ENCODE measurements around the gene LYPD6. TPM values are rescaled to one million over a fixed set of nuclear protein-coding genes. Genes with fewer than 3 reads are reported as not detected.

The LYPD6 gene
- total RNA-seq, 2 donors from 2014 or later: 5.2 to 8.4 TPM

DNA sequence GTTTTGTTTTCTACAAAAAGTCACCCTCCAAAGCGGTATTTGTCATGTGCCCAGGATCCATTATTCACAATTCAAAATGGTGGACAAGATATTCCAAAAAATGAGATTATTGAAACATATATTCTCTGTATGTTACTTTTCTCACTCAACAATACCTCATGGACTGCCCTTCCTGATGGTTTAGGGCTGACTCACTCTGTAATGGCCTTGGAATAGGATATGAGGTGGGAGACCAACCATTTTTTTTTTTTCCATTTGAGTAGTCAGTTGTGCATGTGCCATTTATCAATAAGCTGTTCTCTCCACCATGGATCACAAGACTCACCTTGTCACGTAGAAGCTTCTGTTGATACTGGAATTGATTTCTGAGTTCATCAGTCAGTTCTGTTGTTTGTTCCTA is 64.5 kb downstream of the LYPD6 start:
- intact Hi-C loops (cut with DNase I): no loop called here
- no peak overlapping the region for H3K9ac ChIP-seq (ENCODE audit: low read depth in 2 of 2, low read length in 2 of 2)
- no peaks in the 10 kb centered on the region for H3K9me3 ChIP-seq
- TF ChIP-seq, protein P1, sequence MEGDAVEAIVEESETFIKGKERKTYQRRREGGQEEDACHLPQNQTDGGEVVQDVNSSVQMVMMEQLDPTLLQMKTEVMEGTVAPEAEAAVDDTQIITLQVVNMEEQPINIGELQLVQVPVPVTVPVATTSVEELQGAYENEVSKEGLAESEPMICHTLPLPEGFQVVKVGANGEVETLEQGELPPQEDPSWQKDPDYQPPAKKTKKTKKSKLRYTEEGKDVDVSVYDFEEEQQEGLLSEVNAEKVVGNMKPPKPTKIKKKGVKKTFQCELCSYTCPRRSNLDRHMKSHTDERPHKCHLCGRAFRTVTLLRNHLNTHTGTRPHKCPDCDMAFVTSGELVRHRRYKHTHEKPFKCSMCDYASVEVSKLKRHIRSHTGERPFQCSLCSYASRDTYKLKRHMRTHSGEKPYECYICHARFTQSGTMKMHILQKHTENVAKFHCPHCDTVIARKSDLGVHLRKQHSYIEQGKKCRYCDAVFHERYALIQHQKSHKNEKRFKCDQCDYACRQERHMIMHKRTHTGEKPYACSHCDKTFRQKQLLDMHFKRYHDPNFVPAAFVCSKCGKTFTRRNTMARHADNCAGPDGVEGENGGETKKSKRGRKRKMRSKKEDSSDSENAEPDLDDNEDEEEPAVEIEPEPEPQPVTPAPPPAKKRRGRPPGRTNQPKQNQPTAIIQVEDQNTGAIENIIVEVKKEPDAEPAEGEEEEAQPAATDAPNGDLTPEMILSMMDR (IDR thresholded peaks at IDR 0.05): no peak
- H3K4me3 ChIP-seq: no peak overlapping the region
- no peak overlapping the region for H3K27ac ChIP-seq
- H3K4me1 ChIP-seq: no peaks in the 10 kb centered on the region
- H3K27me3 ChIP-seq: no peaks in the 10 kb centered on the region
- H3K36me3 ChIP-seq: no peaks in the 10 kb centered on the region
- no peak for DNase-seq

DNA sequence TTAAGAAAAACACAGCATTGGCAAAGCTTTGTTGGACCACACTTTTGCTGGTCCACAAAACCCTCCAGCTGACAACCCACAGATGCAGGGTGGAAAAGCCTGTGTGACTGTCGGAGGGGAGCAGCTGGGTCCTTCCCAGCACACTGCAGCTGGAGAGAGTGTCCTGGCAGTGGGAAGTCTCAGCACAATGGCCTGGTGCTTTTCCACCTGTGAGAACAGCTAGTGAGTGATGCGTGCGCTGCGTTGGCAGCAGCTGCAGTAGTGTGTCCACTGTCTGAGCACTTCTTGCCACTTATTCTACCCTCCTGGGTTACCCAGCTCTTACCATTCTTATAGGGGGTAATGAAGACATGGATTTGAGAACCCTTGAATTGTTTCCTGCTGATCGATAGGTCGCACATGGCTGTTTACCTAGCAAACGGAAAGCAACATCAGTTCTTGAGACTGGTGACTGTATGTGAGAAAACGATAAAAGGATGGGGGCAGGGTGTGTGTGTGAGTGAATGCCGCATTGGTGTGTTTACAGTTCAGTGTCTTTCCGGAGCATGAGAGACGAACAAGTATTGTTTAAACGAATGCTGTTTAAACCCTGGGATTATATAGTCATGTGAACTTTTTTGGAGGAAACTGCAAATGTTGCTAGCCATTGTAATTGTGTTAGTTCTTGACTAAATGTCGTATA is 69.7 kb downstream of the LYPD6 start:
- Histone ChIP-seq H3K4me1 (no peaks in the 10 kb centered on the region), H3K9me3 (no peaks in the 10 kb centered on the region), H3K27me3 (no peaks in the 10 kb centered on the region), H3K4me3 (no peak overlapping the region), H3K36me3 (no peaks in the 10 kb centered on the region), H3K9ac (ENCODE audit: low read depth in 2 of 2, low read length in 2 of 2) (no peak overlapping the region), H3K27ac (no peak overlapping the region)
- TF ChIP-seq, protein P1 (IDR thresholded peaks at IDR 0.05): no peak
- DNase-seq: no peak
- intact Hi-C loops (cut with DNase I): no loop called here

DNA sequence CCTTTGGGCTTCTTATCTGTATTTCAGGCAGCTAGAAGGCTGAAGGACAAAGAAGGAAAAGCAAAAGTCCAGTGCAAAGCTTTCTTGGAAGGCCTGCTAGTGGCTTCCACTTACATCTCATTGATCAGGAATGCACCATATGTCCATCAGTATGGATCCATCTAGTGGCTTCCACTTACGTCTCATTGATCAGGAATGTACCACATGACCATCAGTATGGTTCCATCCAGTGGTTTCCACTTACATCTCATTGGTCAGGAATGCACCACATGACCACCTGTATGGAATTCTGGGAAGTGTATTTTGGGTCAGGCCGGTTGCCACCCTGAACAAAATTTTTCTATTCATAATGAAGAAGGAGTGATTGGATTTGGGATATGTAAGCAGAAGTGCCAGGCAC is 70.6 kb downstream of the LYPD6 start:
- Histone ChIP-seq H3K27me3 (no peaks in the 10 kb centered on the region), H3K27ac (no peak overlapping the region), H3K9me3 (no peaks in the 10 kb centered on the region), H3K4me1 (no peaks in the 10 kb centered on the region), H3K9ac (ENCODE audit: low read depth in 2 of 2, low read length in 2 of 2) (no peak overlapping the region), H3K36me3 (no peaks in the 10 kb centered on the region), H3K4me3 (no peak overlapping the region)
- DNase-seq: no peak
- intact Hi-C loops (cut with DNase I): no loop called here
- TF ChIP-seq, protein P1 (IDR thresholded peaks at IDR 0.05): no peak

DNA sequence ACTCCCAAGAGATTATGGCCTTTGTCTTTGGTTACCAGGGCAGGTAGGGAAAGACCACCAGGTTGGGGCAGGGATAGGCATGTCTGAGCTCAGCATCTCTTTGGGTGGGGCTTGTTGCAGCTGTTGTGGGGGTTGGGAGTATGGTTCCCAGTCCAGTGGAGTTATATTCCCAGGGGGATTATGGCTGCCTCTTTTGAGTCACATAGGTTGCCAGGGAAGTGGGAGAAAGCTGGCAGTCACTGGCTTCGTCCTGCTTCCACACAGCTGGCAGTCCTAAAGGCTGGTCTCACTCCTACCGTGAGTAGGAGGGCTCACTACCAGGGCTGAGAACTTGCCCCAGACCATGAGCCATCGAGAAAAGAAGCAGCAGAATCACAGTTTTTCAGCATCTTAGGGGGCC is 79.1 kb downstream of the LYPD6 start:
- Histone ChIP-seq H3K27me3 (no peaks in the 10 kb centered on the region), H3K27ac (no peak overlapping the region), H3K9me3 (no peaks in the 10 kb centered on the region), H3K4me1 (no peaks in the 10 kb centered on the region), H3K9ac (ENCODE audit: low read depth in 2 of 2, low read length in 2 of 2) (no peak overlapping the region), H3K36me3 (no peaks in the 10 kb centered on the region), H3K4me3 (no peak overlapping the region)
- DNase-seq: no peak
- intact Hi-C loops (cut with DNase I): no loop called here
- TF ChIP-seq, protein P1 (IDR thresholded peaks at IDR 0.05): no peak

DNA sequence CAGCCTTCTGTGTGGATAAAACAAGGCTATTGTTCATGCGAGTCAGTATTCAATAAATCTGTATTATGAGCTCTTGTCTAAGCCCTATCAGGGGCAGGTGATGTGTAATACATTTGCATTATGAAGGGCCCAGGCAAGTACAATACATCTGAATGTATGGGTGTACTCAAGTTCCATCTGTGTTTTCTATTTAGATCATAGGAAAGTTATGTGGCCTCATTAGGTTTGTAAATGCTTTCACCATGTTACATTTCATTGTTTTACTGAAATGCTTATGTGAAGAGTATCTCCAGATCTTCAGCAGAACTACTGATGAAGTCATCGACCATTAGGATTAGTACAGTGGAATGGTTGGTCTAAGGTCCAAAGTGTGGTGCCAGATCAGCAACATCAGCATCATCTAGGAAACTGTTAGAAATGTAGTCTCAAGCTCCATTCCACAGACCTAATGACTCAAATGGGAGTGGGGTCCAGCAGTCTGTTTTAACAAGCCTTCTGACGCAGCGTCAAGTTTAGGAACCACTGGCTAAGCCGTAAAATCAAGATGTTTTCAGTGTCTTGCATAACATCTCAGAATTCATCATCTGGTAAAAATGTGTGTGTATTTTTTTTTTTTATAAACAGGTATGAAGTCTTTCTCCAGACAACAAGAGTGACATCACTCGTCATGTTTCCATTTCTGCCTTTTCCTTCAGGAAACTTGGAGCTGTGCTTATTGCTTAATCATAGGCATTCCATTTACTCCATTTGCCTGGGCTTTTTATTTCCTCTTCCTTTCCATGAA is 80.5 kb downstream of the LYPD6 start:
- intact Hi-C loops (cut with DNase I): no loop called here
- Histone ChIP-seq H3K27me3 (no peaks in the 10 kb centered on the region), H3K4me3 (no peak overlapping the region), H3K9me3 (no peaks in the 10 kb centered on the region), H3K9ac (ENCODE audit: low read depth in 2 of 2, low read length in 2 of 2) (no peak overlapping the region), H3K36me3 (no peaks in the 10 kb centered on the region), H3K4me1 (no peaks in the 10 kb centered on the region), H3K27ac (no peak overlapping the region)
- DNase-seq: no peak
- TF ChIP-seq, protein P1 (IDR thresholded peaks at IDR 0.05): no peak

Data from colonic mucosa (tissue), 4 donors.